ENCODE measurements around the gene PKNOX2.

Gene PKNOX2

GRCh38 chr11:125270106-125270505 is 105.6 kb downstream of the PKNOX2 start:
- no peak for TF ChIP-seq SIN3A (IDR thresholded peaks at IDR 0.05; ENCODE audit: borderline replicate concordance, insufficient read depth, low read length)
- no peak for TF ChIP-seq REST (IDR thresholded peaks at IDR 0.05; ENCODE audit: insufficient read depth in 1 of 2, low read depth in 2 of 2, low read length in 2 of 2)
- no peak for TF ChIP-seq FOXP2 (optimal IDR thresholded peaks at IDR 0.05; ENCODE audit: borderline replicate concordance, extremely low read depth, extremely low read length, insufficient read depth)
- TF ChIP-seq POLR2AphosphoS5 (IDR thresholded peaks at IDR 0.05; ENCODE audit: low read depth, low read length): no peak
- no peak for TF ChIP-seq TAF1 (IDR thresholded peaks at IDR 0.05; ENCODE audit: borderline replicate concordance, insufficient read depth, low read length)

GRCh38 chr11:125270711-125271110 is 106.2 kb downstream of the PKNOX2 start:
- TF ChIP-seq FOXP2 (optimal IDR thresholded peaks at IDR 0.05; ENCODE audit: borderline replicate concordance, extremely low read depth, extremely low read length, insufficient read depth) (no peak), SIN3A (IDR thresholded peaks at IDR 0.05; ENCODE audit: borderline replicate concordance, insufficient read depth, low read length) (no peak), POLR2AphosphoS5 (IDR thresholded peaks at IDR 0.05; ENCODE audit: low read depth, low read length) (no peak), REST (IDR thresholded peaks at IDR 0.05; ENCODE audit: insufficient read depth in 1 of 2, low read depth in 2 of 2, low read length in 2 of 2) (no peak)

GRCh38 chr11:125271483-125272091 is 107.0 kb downstream of the PKNOX2 start:
- no peak for TF ChIP-seq POLR2AphosphoS5 (IDR thresholded peaks at IDR 0.05; ENCODE audit: low read depth, low read length)
- no peak for TF ChIP-seq TAF1 (IDR thresholded peaks at IDR 0.05; ENCODE audit: borderline replicate concordance, insufficient read depth, low read length)
- TF ChIP-seq SIN3A (IDR thresholded peaks at IDR 0.05; ENCODE audit: borderline replicate concordance, insufficient read depth, low read length): no peak
- no peak for TF ChIP-seq FOXP2 (optimal IDR thresholded peaks at IDR 0.05; ENCODE audit: borderline replicate concordance, extremely low read depth, extremely low read length, insufficient read depth)
- no peak for TF ChIP-seq REST (IDR thresholded peaks at IDR 0.05; ENCODE audit: insufficient read depth in 1 of 2, low read depth in 2 of 2, low read length in 2 of 2)

GRCh38 chr11:125272092-125272491 is 107.5 kb downstream of the PKNOX2 start:
- no peak for TF ChIP-seq TAF1 (IDR thresholded peaks at IDR 0.05; ENCODE audit: borderline replicate concordance, insufficient read depth, low read length)
- TF ChIP-seq FOXP2 (optimal IDR thresholded peaks at IDR 0.05; ENCODE audit: borderline replicate concordance, extremely low read depth, extremely low read length, insufficient read depth): no peak
- no peak for TF ChIP-seq POLR2AphosphoS5 (IDR thresholded peaks at IDR 0.05; ENCODE audit: low read depth, low read length)
- TF ChIP-seq SIN3A (IDR thresholded peaks at IDR 0.05; ENCODE audit: borderline replicate concordance, insufficient read depth, low read length): no peak
- TF ChIP-seq REST (IDR thresholded peaks at IDR 0.05; ENCODE audit: insufficient read depth in 1 of 2, low read depth in 2 of 2, low read length in 2 of 2): no peak

- TF ChIP-seq FOXP2 (optimal IDR thresholded peaks at IDR 0.05; ENCODE audit: borderline replicate concordance, extremely low read depth, extremely low read length, insufficient read depth) (no peak), SIN3A (IDR thresholded peaks at IDR 0.05; ENCODE audit: borderline replicate concordance, insufficient read depth, low read length) (no peak), POLR2AphosphoS5 (IDR thresholded peaks at IDR 0.05; ENCODE audit: low read depth, low read length) (no peak), TAF1 (IDR thresholded peaks at IDR 0.05; ENCODE audit: borderline replicate concordance, insufficient read depth, low read length) (no peak), REST (IDR thresholded peaks at IDR 0.05; ENCODE audit: insufficient read depth in 1 of 2, low read depth in 2 of 2, low read length in 2 of 2) (no peak)
Measured at GRCh38 chr11:125272821-125273220, 108.3 kb downstream of the PKNOX2 start.
